Transverse colon (tissue), 4 donors: ENCODE results near the gene HTRA1. TPM values are rescaled to one million over a fixed set of nuclear protein-coding genes. Genes with fewer than 3 reads are reported as not detected.
A peak's percentile ranks its signal among the peaks of the same experiment; 100 is the strongest.

Experiments used
- DNase-seq: peaks from one replicate; pipeline ENCODE4 v3.0.0-alpha.2; 2019
- H3K27ac ChIP-seq, 4 donors: fragments of 200-600 bp; sonication (generic); 2 replicates each; pipeline ENCODE4 v1.5.1; 2016 to 2018; ENCODE audit warnings: inconsistent platforms in 4 of 4
- H3K27me3 ChIP-seq: fragments of 200-600 bp; sonication (generic); 2 replicates; pipeline ENCODE4 v1.5.1; 2017; ENCODE audit warnings: inconsistent platforms
- H3K36me3 ChIP-seq, 4 donors: fragments of 200-600 bp; sonication (generic); 2 replicates each; pipeline ENCODE4 v1.5.1; 2017 to 2019; ENCODE audit warnings: inconsistent platforms in 4 of 4
- H3K4me1 ChIP-seq, 4 donors: fragments of 200-600 bp; sonication (generic); 2 replicates each; pipeline ENCODE4 v1.5.1; 2017 to 2020; ENCODE audit warnings: inconsistent platforms in 4 of 4
- H3K4me3 ChIP-seq, 4 donors: fragments of 200-600 bp; sonication (generic); 1 replicate in 1 of 4; 2 replicates in 3 of 4; pipeline versions ENCODE4 v1.5.1 to v1.6.1; 2017 to 2019; ENCODE audit warnings: inconsistent platforms in 4 of 4
- H3K9me3 ChIP-seq, 2 donors: fragments of 200-600 bp; sonication (generic); 2 replicates each; pipeline ENCODE4 v1.5.1; 2017 to 2019; ENCODE audit warnings: inconsistent platforms in 2 of 2
- CTCF ChIP-seq, 5 experiments: fragments of 200-600 bp in 3 of 5; fragments of 450-650 bp in 2 of 5; sonication (generic) in 3 of 5; IDR thresholded peaks; 1 replicate in 2 of 5; 2 replicates in 3 of 5; pipeline ENCODE4 v1.5.1; 2016 to 2017; ENCODE audit warnings: antibody characterized with exemption in 5 of 5, inconsistent platforms in 3 of 5, mild to moderate bottlenecking in 2 of 5, moderate library complexity in 1 of 5
- EP300 ChIP-seq: sonication (generic); formaldehyde crosslinking; IDR thresholded peaks from one replicate; pipeline ENCODE4 v1.6.1; 2017; ENCODE audit warnings: antibody characterized with exemption, low read depth
- POLR2A ChIP-seq: fragments of 450-650 bp; IDR thresholded peaks from one replicate; pipeline ENCODE4 v1.6.1; 2016; ENCODE audit warnings: antibody characterized with exemption, mild to moderate bottlenecking, moderate library complexity
- POLR2AphosphoS5 ChIP-seq, 3 donors: sonication (generic); formaldehyde crosslinking; IDR thresholded peaks; one replicate each; pipeline ENCODE4 v1.6.1; 2016; ENCODE audit warnings: antibody characterized with exemption in 3 of 3
- WGBS, 2 donors: methylation state at CpG; one replicate each; pipeline ENCODE4 v1.1.5; 2018; ENCODE audit warnings: low coverage in 1 of 2; 5-methylcytosine and 5-hydroxymethylcytosine counted together
- in situ Hi-C, 4 donors: fragments of 200-750 bp; cut with MboI; loops; one replicate each; pipeline versions ENCODE4 v1.15.0 to v1.15.1; 2017; ENCODE audit warnings: low sequenced_read_pairs in 3 of 4, low pct_ligation_motif_present in 1 of 4, low pct_unique_long_range_greater_than_20kb in 1 of 4
- intact Hi-C: fragments of 100-400 bp; cut with DNase I; formaldehyde crosslinking; loops from one replicate; pipeline ENCODE4 v1.15.1; 2023; ENCODE audit warnings: low total_unique reads
- total RNA-seq, 4 donors: library from RNA; depleted of rRNA; stranded (reverse); fragments of >200 nt; gene quantifications; one replicate each; pipeline ENCODE4 v1.1.0, GENCODE V29; 2016

HTRA1 gene
- total RNA-seq, 4 donors from 2014 or later, result 7.9 to 103 (median 31.2) TPM

GRCh38 chr10:122495406-122496340 lies 34.3 kb downstream of the HTRA1 start:
- Histone ChIP-seq H3K27ac (peak overlapping the region; percentile 18 to 62 (median 29)), H3K27me3 (no peaks in the 10 kb centered on the region), H3K9me3 (no peaks in the 10 kb centered on the region), H3K36me3 (no peaks in the 10 kb centered on the region), H3K4me1 (peaks cover 19 to 48% (median 31%) of the 10 kb centered on the region in 4 donors), H3K4me3 (no peak overlapping the region)
- DNase-seq, result no peak
- in situ Hi-C loops (no loop called here), intact Hi-C loops (no loop called here)
- 39 to 51% methylated on average over 5 to 12 of the region's 12 CpGs for WGBS, 2 donors
- no peak for TF ChIP-seq POLR2A
- TF ChIP-seq EP300, result no peak
- TF ChIP-seq CTCF (IDR thresholded peaks at IDR 0.05), result no peak
- no peak for TF ChIP-seq POLR2AphosphoS5 (IDR thresholded peaks at IDR 0.05)

- H3K27ac ChIP-seq, result no peak overlapping the region
- no peak overlapping the region for H3K4me3 ChIP-seq
- H3K4me1 ChIP-seq, result peaks cover 19 to 38% (median 27%) of the 10 kb centered on the region in 4 donors
- WGBS, 2 donors, result 84% methylated on average over 2 of the region's 2 CpGs; no CpG with 5 or more reads in 1 of the 2 donors
- DNase-seq, result no peak
- H3K9me3 ChIP-seq, result no peaks in the 10 kb centered on the region
- TF ChIP-seq EP300 (no peak), POLR2AphosphoS5 (IDR thresholded peaks at IDR 0.05) (no peak), POLR2A (no peak), CTCF (IDR thresholded peaks at IDR 0.05) (no peak)
- no peaks in the 10 kb centered on the region for H3K36me3 ChIP-seq
- no peaks in the 10 kb centered on the region for H3K27me3 ChIP-seq
- in situ Hi-C loops (no loop called here), intact Hi-C loops (no loop called here)
Observed at GRCh38 chr10:122497241-122497640, 35.9 kb downstream of the HTRA1 start.

GRCh38 chr10:122498521-122498920 lies 37.2 kb downstream of the HTRA1 start:
- H3K9me3 ChIP-seq, result no peaks in the 10 kb centered on the region
- peak overlapping the region; percentile 63 to 71 (median 67) for H3K27ac ChIP-seq
- intact Hi-C loops (no loop called here), in situ Hi-C loops (no loop called here)
- DNase-seq, result no peak
- no peaks in the 10 kb centered on the region for H3K36me3 ChIP-seq
- 69 to 84% methylated on average over 4 to 5 of the region's 5 CpGs for WGBS, 2 donors
- no peak overlapping the region for H3K4me3 ChIP-seq
- no peaks in the 10 kb centered on the region for H3K27me3 ChIP-seq
- peaks cover 19 to 26% (median 21%) of the 10 kb centered on the region in 4 donors for H3K4me1 ChIP-seq
- no peak for TF ChIP-seq POLR2A
- TF ChIP-seq POLR2AphosphoS5 (IDR thresholded peaks at IDR 0.05), result no peak
- no peak for TF ChIP-seq EP300
- no peak for TF ChIP-seq CTCF (IDR thresholded peaks at IDR 0.05)

- intact Hi-C loops, result no loop called here
- H3K27me3 ChIP-seq, result no peaks in the 10 kb centered on the region
- TF ChIP-seq POLR2A (no peak), POLR2AphosphoS5 (IDR thresholded peaks at IDR 0.05) (no peak), EP300 (no peak), CTCF (IDR thresholded peaks at IDR 0.05) (no peak)
- DNase-seq, result no peak
- peak overlapping the region; percentile 63 to 71 (median 67) for H3K27ac ChIP-seq
- H3K4me3 ChIP-seq, result no peak overlapping the region
- peaks cover 16 to 23% (median 20%) of the 10 kb centered on the region in 4 donors for H3K4me1 ChIP-seq
- H3K9me3 ChIP-seq, result no peaks in the 10 kb centered on the region
- WGBS, 2 donors, result 57 to 71% methylated on average over 2 to 8 of the region's 8 CpGs
- no peaks in the 10 kb centered on the region for H3K36me3 ChIP-seq
- in situ Hi-C loops, result no loop called here
Observed at GRCh38 chr10:122499012-122499411, 37.7 kb downstream of the HTRA1 start.
